IMR-90 (cell line): ENCODE data around the gene COMMD1. TPM values are rescaled to one million over a fixed set of nuclear protein-coding genes. Genes with fewer than 3 reads are reported as not detected.

Experiments
- ATAC-seq: fragments of 200-7000 bp; cut with Tn5 transposase; 2 replicates; pipeline ENCODE4 v1.9.1; 2020; ENCODE audit warnings: low read depth, mild to moderate bottlenecking, moderate library complexity
- BruUV-seq: library from RNA; stranded (reverse); fragments of 400-500 nt; replicated peaks from 2 replicates; lab custom pipeline; 2021; lab: Mats Ljungman, UMichigan
- CTCF ChIA-PET: fragments of 300-600 bp; formaldehyde crosslinking; extraction: SDS; loops from one replicate; lab custom pipeline; 2021; ENCODE audit warnings: antibody characterized with exemption; lab: Yijun Ruan, JAX
- POLR2A ChIA-PET: fragments of 300-600 bp; sonication (Branson Sonifier 250); formaldehyde crosslinking; loops from one replicate; lab custom pipeline; 2022; ENCODE audit warnings: antibody characterized with exemption; ENCODE audit not compliant: unreplicated experiment; lab: Charles Lee
- DNase-seq: peaks from one replicate; pipeline ENCODE4 v3.0.0; 2013
- H2AFZ ChIP-seq: replicated peaks from 2 replicates; pipeline ENCODE3; 2013; ENCODE audit warnings: low read length, mild to moderate bottlenecking; ENCODE audit not compliant: poor library complexity
- H2AK5ac ChIP-seq: 2 replicates; pipeline ENCODE4 v1.6.1; 2013; ENCODE audit warnings: low read depth, low read length, inconsistent platforms
- H2AK9ac ChIP-seq: replicated peaks from 2 replicates; pipeline ENCODE3; 2013; ENCODE audit warnings: mild to moderate bottlenecking, low read depth, low read length, moderate library complexity; ENCODE audit not compliant: poor library complexity
- H2BK120ac ChIP-seq: 2 replicates; pipeline ENCODE4 v1.6.1; 2013; ENCODE audit warnings: low read depth, low read length, inconsistent platforms
- H2BK15ac ChIP-seq: 3 replicates; pipeline ENCODE4 v1.6.1; 2013; ENCODE audit warnings: low read depth, low read length, inconsistent platforms
- H2BK20ac ChIP-seq: 2 replicates; pipeline ENCODE4 v1.6.1; 2013; ENCODE audit warnings: low read depth, mild to moderate bottlenecking, inconsistent platforms, low read length, moderate library complexity
- H2BK5ac ChIP-seq: 2 replicates; pipeline ENCODE4 v1.6.1; 2013; ENCODE audit warnings: mild to moderate bottlenecking, low read depth, low read length, inconsistent platforms; ENCODE audit not compliant: poor library complexity, severe bottlenecking
- H3K14ac ChIP-seq: replicated peaks from 2 replicates; pipeline ENCODE4 v1.6.1; 2013; ENCODE audit warnings: low read depth, low read length, inconsistent platforms
- H3K18ac ChIP-seq: 2 replicates; pipeline ENCODE4 v1.6.1; 2013; ENCODE audit warnings: low read depth, low read length, control low read depth
- H3K23ac ChIP-seq: 2 replicates; pipeline ENCODE4 v1.6.1; 2013; ENCODE audit warnings: low read depth, low read length, inconsistent platforms
- H3K27ac ChIP-seq: 2 replicates; pipeline ENCODE4 v1.5.1; 2013; ENCODE audit warnings: mild to moderate bottlenecking, control low read depth, low read length; ENCODE audit not compliant: insufficient read depth
- H3K27me3 ChIP-seq: 2 replicates; pipeline ENCODE4 v1.6.1; 2013; ENCODE audit warnings: low read length; ENCODE audit not compliant: control insufficient read depth, insufficient read depth
- H3K36me3 ChIP-seq: 2 replicates; pipeline ENCODE4 v1.6.1; 2013; ENCODE audit warnings: low read length, mixed read lengths; ENCODE audit not compliant: control insufficient read depth, insufficient read depth
- H3K4ac ChIP-seq: 2 replicates; pipeline ENCODE4 v1.6.1; 2013; ENCODE audit warnings: low read depth, low read length, inconsistent platforms
- H3K4me1 ChIP-seq: 2 replicates; pipeline ENCODE4 v1.6.1; 2013; ENCODE audit warnings: low read length, mixed read lengths; ENCODE audit not compliant: control insufficient read depth, insufficient read depth
- H3K4me2 ChIP-seq: 2 replicates; pipeline ENCODE4 v1.6.1; 2013; ENCODE audit warnings: low read depth, mild to moderate bottlenecking, control low read depth, low read length, moderate library complexity
- H3K4me3 ChIP-seq: 2 replicates; pipeline ENCODE4 v1.5.1; 2013; ENCODE audit warnings: low read depth, mild to moderate bottlenecking, control low read depth, low read length, moderate library complexity; ENCODE audit not compliant: insufficient read depth
- H3K56ac ChIP-seq: 2 replicates; pipeline ENCODE4 v1.6.1; 2013; ENCODE audit warnings: low read length, inconsistent platforms; ENCODE audit not compliant: insufficient read depth; ENCODE audit errors: extremely low read depth
- H3K79me1 ChIP-seq, 2 experiments: 2 replicates each; pipeline ENCODE4 v1.6.1; 2013; ENCODE audit warnings: low read length in 2 of 2, inconsistent platforms in 1 of 2, low read depth in 1 of 2
- H3K9ac ChIP-seq: 2 replicates; pipeline ENCODE4 v1.6.1; 2013; ENCODE audit warnings: low read depth, low read length, control low read depth
- H3K9me1 ChIP-seq: 2 replicates; pipeline ENCODE4 v1.6.1; 2013; ENCODE audit warnings: low read length, inconsistent platforms; ENCODE audit not compliant: insufficient read depth
- H3K9me3 ChIP-seq: 2 replicates; pipeline ENCODE4 v1.6.1; 2013; ENCODE audit warnings: low read length; ENCODE audit not compliant: control insufficient read depth, insufficient read depth
- H4K20me1 ChIP-seq: 2 replicates; pipeline ENCODE4 v1.6.1; 2013; ENCODE audit warnings: low read length, inconsistent platforms; ENCODE audit not compliant: insufficient read depth
- H4K5ac ChIP-seq: 2 replicates; pipeline ENCODE4 v1.6.1; 2013; ENCODE audit warnings: mild to moderate bottlenecking, low read depth, low read length, control low read depth
- H4K8ac ChIP-seq, 2 experiments: 2 replicates each; pipeline ENCODE4 v1.6.1; 2013; ENCODE audit warnings: low read depth in 2 of 2, low read length in 2 of 2, control low read depth in 1 of 2, inconsistent platforms in 1 of 2
- H4K91ac ChIP-seq: 2 replicates; pipeline ENCODE4 v1.6.1; 2013; ENCODE audit warnings: low read depth, low read length, inconsistent platforms; ENCODE audit not compliant: insufficient read depth
- MAZ ChIP-seq: IDR thresholded peaks from 2 replicates; pipeline ENCODE4 v1.6.1; 2012; ENCODE audit warnings: low read depth, mild to moderate bottlenecking, low read length, improper control_type of control experiment, moderate library complexity, borderline replicate concordance
- RCOR1 ChIP-seq: IDR thresholded peaks from 2 replicates; pipeline ENCODE4 v1.6.1; 2012; ENCODE audit warnings: mild to moderate bottlenecking, low read length, improper control_type of control experiment; ENCODE audit not compliant: insufficient replicate concordance
- RFX5 ChIP-seq: IDR thresholded peaks from 2 replicates; pipeline ENCODE4 v1.8.0; 2012; ENCODE audit warnings: low read depth, mild to moderate bottlenecking, low read length, moderate library complexity
- dilution Hi-C: fragments of 300-500 bp; cut with HindIII; formaldehyde crosslinking; loops from one replicate; pipeline ENCODE4 v1.14.3; 2018; ENCODE audit warnings: low sequenced_read_pairs; ENCODE audit not compliant: unreplicated experiment
- in situ Hi-C: fragments of 300-500 bp; cut with MboI; formaldehyde crosslinking; loops from 3 replicates; pipeline ENCODE4 v1.14.3; 2019; ENCODE audit warnings: low sequenced_read_pairs, inconsistent platforms, mixed read lengths
- intact Hi-C: fragments of 100-400 bp; cut with micrococcal nuclease; formaldehyde crosslinking; loops from 2 replicates; pipeline ENCODE4 v1.10.0; 2022
- polyA plus RNA-seq, 3 experiments: library from polyadenylated mRNA; depleted of rRNA; stranded (reverse); fragments of >200 nt; gene quantifications; 2 replicates each; pipeline ENCODE4 v1.2.3, GENCODE V29; 2012; ENCODE audit warnings: low replicate concordance in 1 of 3
- total RNA-seq: library from RNA; depleted of rRNA; stranded (reverse); fragments of >200 nt; gene quantifications from 2 replicates; pipeline ENCODE4 v1.2.3, GENCODE V29; 2012

COMMD1 gene
- total and polyA plus RNA-seq, 2 of the 4 experiments (the other 2 are of a cell fraction): 42.8 to 60.4 TPM

DNA sequence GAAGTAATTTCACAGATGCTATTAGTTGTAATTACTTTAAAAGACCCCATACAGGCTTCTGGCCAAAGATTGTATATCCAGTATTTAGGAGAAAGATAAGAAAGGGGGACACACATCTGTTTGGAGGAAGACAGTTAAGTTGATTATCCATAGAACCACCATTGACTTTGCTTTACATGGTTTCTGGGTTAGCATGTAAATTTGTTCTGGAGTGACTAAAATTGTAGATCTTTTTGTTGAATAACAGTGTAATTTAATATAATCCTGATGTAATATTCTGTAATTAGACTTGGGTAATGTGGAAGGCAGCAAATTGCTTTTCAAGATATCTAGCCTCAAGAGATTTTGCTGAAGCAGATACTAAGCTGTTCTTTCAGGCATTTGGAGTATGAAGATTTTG, 17.2 kb downstream of the COMMD1 start:
- dilution Hi-C loops: no loop called here
- intact Hi-C loops: no loop called here
- no peak overlapping the region for H4K8ac ChIP-seq
- no TSS peak for BruUV-seq
- DNase-seq: no peak
- ChIA-PET POLR2A (no interaction called here), CTCF (no interaction called here)
- no peak overlapping the region for H3K4me3 ChIP-seq
- H4K5ac ChIP-seq: no peak overlapping the region
- no peaks in the 10 kb centered on the region for H3K4me1 ChIP-seq
- no peak overlapping the region for H2BK15ac ChIP-seq
- H3K27me3 ChIP-seq: no peaks in the 10 kb centered on the region
- H3K36me3 ChIP-seq: peaks cover 2% of the 10 kb centered on the region; the same call in 1 of the 2 replicates
- no peak overlapping the region for H3K4ac ChIP-seq
- no peak overlapping the region for H3K27ac ChIP-seq
- TF ChIP-seq MAZ: no peak
- no peak for TF ChIP-seq RFX5
- no peak for TF ChIP-seq RCOR1
- no peak overlapping the region for H2BK120ac ChIP-seq
- no peak overlapping the region for H3K14ac ChIP-seq
- H4K20me1 ChIP-seq: no peaks in the 10 kb centered on the region
- no peak overlapping the region for H3K23ac ChIP-seq
- H4K91ac ChIP-seq: no peak overlapping the region
- no peak overlapping the region for H3K56ac ChIP-seq
- H3K4me2 ChIP-seq: no peak overlapping the region
- no peak overlapping the region for H2AK5ac ChIP-seq
- H3K79me1 ChIP-seq: no peaks in the 10 kb centered on the region; a peak in 1 of 4 replicates
- no peak overlapping the region for H2AFZ ChIP-seq
- no peaks in the 10 kb centered on the region for H3K9me1 ChIP-seq
- H3K9ac ChIP-seq: no peak overlapping the region
- no peak overlapping the region for H2BK20ac ChIP-seq
- no peak overlapping the region for H2BK5ac ChIP-seq
- ATAC-seq: no peak
- H2AK9ac ChIP-seq: no peak overlapping the region
- H3K9me3 ChIP-seq: no peaks in the 10 kb centered on the region
- in situ Hi-C loops: no loop called here
- H3K18ac ChIP-seq: no peak overlapping the region
